Posterior vena cava (tissue), 2 donors: ENCODE results near the gene PNMA6F. TPM values are rescaled to one million over a fixed set of nuclear protein-coding genes. Genes with fewer than 3 reads are reported as not detected.
"Not testable (repeated sequence)": the region's sequence is repeated elsewhere in the genome, so short reads cannot be mapped to it uniquely, and the experiment has no call there.

Experiments used
- DNase-seq: peaks from one replicate; pipeline ENCODE4 v3.0.0-alpha.2; 2020; ENCODE audit warnings: low spot score
- intact Hi-C, 2 donors: fragments of 100-400 bp; cut with DNase I; formaldehyde crosslinking; loops; one replicate each; pipeline versions ENCODE4 v1.14.1 to v1.14.2; 2022 to 2023
- total RNA-seq, 2 donors: library from RNA; stranded (reverse); fragmentation: NEBNext Ultra II Directional; extraction: Animal tissue kit (Norgen Biotek cat#: 25700); gene quantifications; one replicate each; pipeline ENCODE4 v1.2.1, GENCODE V29; 2021
- donor health status: DM: yes; HTN: yes; CAD: no.
- donor health status: DM: yes; HTN: yes; CAD: no.

Gene PNMA6F
- total RNA-seq, 2 donors from 2014 or later = not detected

DNA sequence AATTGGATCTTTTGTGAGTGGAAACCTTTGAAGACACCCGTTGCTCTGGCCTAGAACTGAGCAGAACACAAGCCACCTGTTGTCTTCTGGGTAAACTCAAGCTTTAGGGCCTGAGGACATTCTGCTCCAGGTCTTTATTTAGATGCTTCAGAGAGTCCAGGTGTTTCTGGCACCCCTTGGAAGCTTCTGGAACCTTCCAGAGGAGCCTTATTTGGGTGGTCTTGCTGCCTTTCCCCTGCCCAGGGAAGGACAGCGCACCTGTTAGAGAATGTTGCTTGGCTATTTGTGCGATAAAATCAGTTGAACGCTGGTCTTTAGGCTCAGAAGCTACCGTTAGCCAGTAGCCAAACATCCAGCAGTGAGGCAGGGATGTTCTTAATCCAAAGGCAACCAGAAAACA is 15.4 kb upstream of the PNMA6F start:
- intact Hi-C loops = no loop called here
- DNase-seq = no peak

- DNase-seq = no peak
- intact Hi-C loops = no loop called here
Observed at GRCh38 chrX:153336121-153336894, 14.7 kb upstream of the PNMA6F start.

DNA sequence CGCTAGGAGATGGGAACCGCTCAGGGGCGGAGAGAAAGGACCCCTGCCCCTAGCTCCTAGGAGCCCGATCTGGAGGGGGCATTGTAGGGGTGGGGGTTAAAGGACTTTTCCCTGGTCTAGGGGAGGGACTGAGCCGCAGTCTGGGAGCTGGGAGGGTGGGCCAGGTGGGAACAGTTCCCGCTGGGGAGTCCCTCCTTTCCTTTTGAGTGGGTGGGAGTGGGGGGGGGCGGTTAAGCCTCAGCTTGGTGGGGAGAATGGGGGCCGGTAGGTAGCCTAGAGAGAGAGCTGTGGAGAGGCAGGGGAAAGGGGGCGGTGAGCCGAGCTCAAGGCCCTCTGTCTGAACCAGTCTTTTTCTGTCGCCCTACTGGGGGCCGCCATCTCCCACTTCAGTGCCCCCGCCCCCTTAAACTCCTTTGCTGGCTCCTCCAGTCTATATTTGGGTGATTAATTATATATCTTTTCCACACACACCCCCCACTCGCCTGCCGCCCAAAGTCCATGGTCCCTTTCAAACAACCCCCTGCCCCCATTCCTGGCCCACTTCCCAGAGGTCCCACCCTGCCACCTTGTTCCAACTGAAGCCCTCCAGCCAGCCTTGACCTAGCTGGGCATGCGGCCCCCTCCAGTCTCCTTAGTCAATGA is 13.2 kb upstream of the PNMA6F start:
- intact Hi-C loops = no loop called here
- DNase-seq = no peak

DNA sequence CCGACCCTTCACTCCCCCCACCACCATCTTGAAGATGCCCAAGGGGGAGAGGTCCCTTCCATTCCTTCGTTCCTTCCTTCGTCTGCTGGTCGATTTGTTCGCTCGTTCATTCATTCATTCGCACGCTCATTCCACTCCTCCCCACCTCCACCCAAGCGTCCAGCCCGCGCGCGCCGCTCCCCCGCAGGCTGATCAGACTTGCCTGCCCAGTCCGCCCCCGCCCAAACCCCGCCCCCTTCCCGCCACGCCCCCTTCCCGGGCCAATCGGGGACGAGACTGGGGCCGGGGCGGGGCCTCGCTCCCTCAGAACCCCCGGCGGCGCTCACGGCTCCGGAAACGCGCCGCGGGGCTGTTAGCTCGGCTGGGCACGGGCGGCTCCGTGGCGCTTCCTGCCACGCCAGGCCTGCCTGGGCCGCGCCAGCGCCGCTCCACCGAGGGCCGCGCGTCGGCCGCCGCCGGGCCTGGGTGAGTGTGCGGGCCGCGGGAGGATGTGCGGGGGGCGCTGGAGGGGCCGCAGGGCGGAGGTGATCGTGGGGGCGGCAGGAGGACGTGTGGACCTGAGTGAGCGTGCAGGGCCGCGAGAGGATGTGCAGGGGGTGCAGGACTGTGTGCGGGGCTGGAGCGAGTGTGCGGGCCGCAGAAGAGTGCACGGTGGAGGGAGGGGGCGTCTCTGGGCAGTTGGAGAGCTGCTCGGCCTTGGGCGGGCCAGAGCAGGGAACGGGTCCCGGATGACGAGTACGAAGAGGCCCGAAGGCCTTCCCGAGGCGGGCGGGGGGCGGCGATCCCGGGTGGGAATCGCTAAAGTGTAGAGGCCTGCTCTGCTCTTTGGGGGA is 12.5 kb upstream of the PNMA6F start, which contains the start of gene ZNF275:
Gene ZNF275 (plus strand): TSS at position 333 of the 833 bp plus-strand sequence. CDS start 2,527 bp downstream, outside the sequence.
- intact Hi-C loops = no loop called here

DNA sequence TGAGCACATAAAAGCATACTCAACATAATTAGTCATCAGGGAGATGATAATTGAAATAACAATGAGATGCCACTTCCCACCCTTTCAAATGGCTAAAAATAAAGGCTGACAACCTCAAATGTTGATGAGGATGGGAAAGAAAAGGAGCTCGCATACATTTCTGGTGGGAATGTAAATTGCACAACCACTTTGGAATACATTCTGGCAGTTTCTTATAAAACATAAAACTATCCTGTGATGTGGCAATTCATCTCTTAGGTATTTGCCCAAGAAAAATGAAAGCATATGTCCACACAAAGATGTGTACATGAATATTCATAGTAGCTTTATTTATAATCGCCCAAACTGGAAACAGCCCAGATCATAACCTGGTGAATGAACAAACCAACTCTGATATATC is 11.7 kb upstream of the PNMA6F start:
- intact Hi-C loops = no loop called here
- DNase-seq = no peak

More for the DNA sequence above, 12.5 kb upstream of the PNMA6F start, which contains the start of gene ZNF275:
- DNase-seq = peak; percentile 93

GRCh38 chrX:153327561-153327960 is 6.0 kb upstream of the PNMA6F start:
- no peak for DNase-seq
- intact Hi-C loops = no loop called here

GRCh38 chrX:153320555-153321184 is 897 bp downstream of the PNMA6F start:
- intact Hi-C loops = no loop called here
- no peak for DNase-seq

DNA sequence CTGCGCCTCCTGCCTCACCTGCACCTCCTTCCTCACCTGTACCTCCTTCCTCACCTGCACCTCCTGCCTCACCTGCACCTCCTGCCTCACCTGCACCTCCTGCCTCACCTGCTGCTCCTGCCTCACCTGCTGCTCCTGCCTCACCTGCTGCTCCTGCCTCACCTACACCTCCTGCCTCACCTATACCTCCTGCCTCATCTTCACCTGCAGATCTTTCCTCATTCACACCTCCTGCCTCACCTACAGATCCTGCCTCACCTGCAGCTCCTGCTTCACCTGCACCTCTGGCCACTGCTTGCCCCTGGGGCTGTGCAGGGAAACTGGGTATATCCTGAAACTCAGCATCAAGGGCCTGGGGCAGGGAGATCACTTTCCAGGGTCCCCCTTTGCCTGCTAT is 1.5 kb downstream of the PNMA6F start:
- intact Hi-C loops, DNase-seq: not testable (repeated sequence)

- intact Hi-C loops = no loop called here
- DNase-seq = no peak
Observed at GRCh38 chrX:153319295-153320046, 2.1 kb downstream of the PNMA6F start.

DNA sequence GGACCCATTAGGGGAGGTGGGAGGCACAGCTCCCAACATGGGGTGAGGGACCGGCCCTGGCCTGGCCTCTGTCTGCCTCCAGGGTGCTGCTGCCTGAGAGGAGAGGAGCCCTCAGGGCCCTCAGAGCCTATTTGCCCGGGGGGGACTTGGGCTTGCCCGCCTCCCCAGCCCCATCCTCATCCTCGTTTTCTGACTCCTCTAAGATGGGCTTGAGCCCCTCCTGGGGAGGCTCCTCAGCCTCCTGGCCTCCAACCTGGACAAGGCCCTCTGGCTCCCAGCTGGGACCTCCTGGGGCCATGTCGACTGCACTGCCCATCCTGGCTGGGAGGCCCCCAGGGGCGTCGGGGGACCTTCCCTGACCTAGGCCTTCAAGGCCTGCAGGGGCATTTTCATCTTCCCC is 2.8 kb downstream of the PNMA6F start:
- intact Hi-C loops = no loop called here
- no peak for DNase-seq

GRCh38 chrX:153317996-153318722 is 3.4 kb downstream of the PNMA6F start:
- DNase-seq = no peak
- intact Hi-C loops = no loop called here

DNA sequence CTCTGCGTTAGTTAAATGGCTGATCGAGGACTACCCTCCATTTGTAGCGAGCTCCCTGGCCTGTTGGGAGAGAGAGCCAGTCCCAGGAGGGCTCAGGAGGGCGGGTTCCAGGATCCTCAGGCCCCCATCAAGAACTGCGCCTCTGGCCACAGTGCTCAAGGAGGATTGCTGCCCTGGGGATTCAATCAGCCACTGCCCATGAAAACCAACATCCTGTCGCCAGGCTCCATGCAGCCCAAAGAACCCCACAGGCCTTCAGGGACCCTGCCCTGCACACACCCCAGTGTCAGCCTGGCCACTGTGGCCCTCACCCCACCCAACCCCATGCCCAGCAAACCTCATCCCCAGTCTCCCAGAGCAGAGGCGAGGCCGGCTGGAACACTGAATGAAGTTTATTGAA is 4.3 kb downstream of the PNMA6F start:
- DNase-seq = no peak
- intact Hi-C loops = no loop called here

GRCh38 chrX:153312842-153313241 is 8.7 kb downstream of the PNMA6F start:
- no peak for DNase-seq
- intact Hi-C loops = no loop called here

- intact Hi-C loops = no loop called here
- no peak for DNase-seq
Observed at GRCh38 chrX:153312041-153312440, 9.5 kb downstream of the PNMA6F start.

- intact Hi-C loops = no loop called here
- DNase-seq = no peak
Observed at GRCh38 chrX:153310901-153311300, 10.7 kb downstream of the PNMA6F start.

- no peak for DNase-seq
- intact Hi-C loops = no loop called here
Observed at GRCh38 chrX:153307276-153308178, 14.0 kb downstream of the PNMA6F start.

GRCh38 chrX:153306527-153307115 is 14.9 kb downstream of the PNMA6F start:
- DNase-seq = peak; percentile 79
- intact Hi-C loops = no loop called here
